Mucosa of rectum (tissue), 2 donors: ENCODE measurements around the gene DGKH.

Experiments
- H3K27ac ChIP-seq, 2 donors: one replicate each; pipeline ENCODE4 v1.7.0; 2013; ENCODE audit warnings: inconsistent platforms in 2 of 2, low read depth in 2 of 2, low read length in 2 of 2
- H3K27me3 ChIP-seq, 2 donors: one replicate each; pipeline ENCODE4 v1.7.0; 2013; ENCODE audit warnings: low read length in 2 of 2; ENCODE audit not compliant: control insufficient read depth in 2 of 2, insufficient read depth in 2 of 2
- H3K36me3 ChIP-seq, 2 donors: one replicate each; pipeline ENCODE4 v1.7.0; 2013; ENCODE audit warnings: low read length in 2 of 2; ENCODE audit not compliant: control insufficient read depth in 2 of 2, insufficient read depth in 2 of 2
- H3K4me1 ChIP-seq, 2 donors: one replicate each; pipeline ENCODE4 v1.7.0; 2013; ENCODE audit warnings: low read length in 2 of 2, mild to moderate bottlenecking in 1 of 2; ENCODE audit not compliant: control insufficient read depth in 2 of 2, insufficient read depth in 2 of 2
- H3K4me3 ChIP-seq, 2 donors: one replicate each; pipeline ENCODE4 v1.7.0; 2013; ENCODE audit warnings: low read length in 2 of 2
- H3K9ac ChIP-seq, 2 donors: one replicate each; pipeline ENCODE4 v1.7.0; 2013; ENCODE audit warnings: low read length in 2 of 2, low read depth in 1 of 2, mild to moderate bottlenecking in 1 of 2
- H3K9me3 ChIP-seq, 2 donors: one replicate each; pipeline ENCODE4 v1.7.0; 2013; ENCODE audit warnings: low read length in 2 of 2; ENCODE audit not compliant: control insufficient read depth in 2 of 2
- donor health status: healthy.
- donor health status: Normal muscosa, but diverticular disease.

The DGKH gene

DNA sequence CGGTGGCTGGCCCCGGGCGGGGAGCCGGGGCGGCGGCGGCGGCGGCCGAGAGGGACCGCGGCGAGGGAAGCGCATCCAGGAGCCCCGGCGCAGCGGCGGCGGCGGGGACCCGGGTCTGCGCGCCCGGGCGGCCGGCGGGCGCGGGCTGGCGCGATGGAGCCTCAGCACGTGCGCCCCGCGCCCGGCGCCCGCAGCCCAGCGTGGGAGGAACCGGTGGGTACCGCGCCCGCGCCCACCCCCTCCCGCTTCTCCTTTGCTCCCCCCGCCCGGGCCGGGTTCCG lies 7.8 kb upstream of the DGKH start:
- H3K4me1 ChIP-seq: peaks cover 5 to 14% of the 10 kb centered on the region in 2 donors
- H3K36me3 ChIP-seq: no peaks in the 10 kb centered on the region
- H3K27ac ChIP-seq: peak overlapping the region; percentile 93 to 95
- H3K9me3 ChIP-seq: no peaks in the 10 kb centered on the region
- no peaks in the 10 kb centered on the region for H3K27me3 ChIP-seq
- peak overlapping the region; percentile 81 to 88 for H3K4me3 ChIP-seq
- H3K9ac ChIP-seq: peak overlapping the region in 1 of 2 donors; percentile 80

- H3K9ac ChIP-seq: peak overlapping the region; percentile 71 to 80
These were observed 7.3 kb upstream of the DGKH start for GRCh38 chr13:42041011-42041683.

GRCh38 chr13:42041684-42042035 lies 6.8 kb upstream of the DGKH start:
- no peaks in the 10 kb centered on the region for H3K27me3 ChIP-seq
- no peaks in the 10 kb centered on the region for H3K9me3 ChIP-seq
- H3K36me3 ChIP-seq: no peaks in the 10 kb centered on the region
- H3K4me1 ChIP-seq: peaks cover 5 to 14% of the 10 kb centered on the region in 2 donors
- peak overlapping the region; percentile 73 to 83 for H3K27ac ChIP-seq
- H3K4me3 ChIP-seq: peak overlapping the region; percentile 81 to 88
- peak overlapping the region; percentile 71 to 80 for H3K9ac ChIP-seq

More at GRCh38 chr13:42041011-42041683, 7.3 kb upstream of the DGKH start:
- Histone ChIP-seq H3K27me3 (no peaks in the 10 kb centered on the region), H3K9me3 (no peaks in the 10 kb centered on the region), H3K4me1 (peaks cover 5 to 14% of the 10 kb centered on the region in 2 donors), H3K4me3 (peak overlapping the region; percentile 81 to 88), H3K36me3 (no peaks in the 10 kb centered on the region), H3K27ac (peak overlapping the region; percentile 73 to 83)

GRCh38 chr13:42043676-42044075 lies 4.8 kb upstream of the DGKH start:
- Histone ChIP-seq H3K9ac (no peak overlapping the region), H3K27ac (no peak overlapping the region), H3K4me1 (peaks cover 5 to 14% of the 10 kb centered on the region in 2 donors), H3K27me3 (no peaks in the 10 kb centered on the region), H3K9me3 (no peaks in the 10 kb centered on the region), H3K4me3 (no peak overlapping the region), H3K36me3 (no peaks in the 10 kb centered on the region)

DNA sequence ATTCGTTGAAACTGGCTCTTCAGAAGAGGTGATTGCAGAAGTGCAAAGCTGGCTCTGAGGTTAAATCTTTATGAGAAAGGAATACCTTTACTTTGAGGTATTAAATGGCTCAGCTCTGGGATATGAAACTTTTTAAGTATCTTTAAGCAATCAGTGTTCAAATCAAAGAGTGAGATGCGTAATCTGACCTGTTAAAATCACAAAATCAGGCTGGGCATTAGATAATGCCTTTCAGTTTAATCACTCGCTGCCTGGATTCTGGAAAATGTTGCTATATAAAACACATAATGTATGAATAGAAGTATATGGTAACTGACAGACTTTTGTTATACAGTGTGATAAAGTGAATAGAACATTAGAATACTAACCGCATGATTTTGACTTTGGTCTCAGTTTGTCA lies 2.0 kb upstream of the DGKH start:
- no peaks in the 10 kb centered on the region for H3K36me3 ChIP-seq

DNA sequence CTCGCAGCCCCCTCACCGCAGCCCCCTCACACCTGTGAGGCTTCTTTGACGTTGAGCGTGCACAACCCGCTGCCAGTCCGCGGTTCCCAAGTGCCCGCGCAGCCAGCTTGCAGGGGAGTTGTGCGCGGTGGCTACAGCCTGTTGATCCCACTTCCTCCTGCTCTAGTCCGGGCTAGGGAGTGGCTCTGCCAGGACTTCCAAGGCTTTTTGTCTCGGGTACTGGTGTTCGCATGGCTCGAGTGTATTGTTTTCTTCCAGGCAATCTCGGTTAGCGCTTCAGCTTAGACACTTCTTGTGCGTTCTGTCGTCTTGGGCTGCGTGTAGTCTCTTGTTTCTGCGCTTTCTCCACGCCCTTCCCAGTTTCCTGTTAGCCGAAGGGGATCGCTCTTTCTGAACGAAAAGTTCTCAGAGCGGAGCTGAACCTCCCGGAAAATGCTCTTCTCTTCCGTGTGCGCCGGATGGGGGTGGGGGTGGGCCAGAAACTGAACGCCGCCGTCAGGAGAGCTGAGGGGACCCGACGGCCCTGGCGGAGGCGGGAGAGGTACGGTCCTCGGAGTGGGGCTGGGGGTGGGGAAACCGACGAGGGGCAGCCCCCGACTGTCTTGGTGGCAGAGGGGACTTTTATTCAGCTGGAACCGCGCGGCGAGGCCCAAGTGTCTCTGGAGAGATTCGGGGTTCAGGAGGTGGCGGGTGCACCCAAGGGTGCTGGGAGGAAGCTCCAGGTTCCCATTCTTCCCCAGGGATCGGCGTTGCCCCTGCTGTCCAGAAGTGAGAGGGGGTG lies 697 bp upstream of the DGKH start:
- Histone ChIP-seq H3K9ac (peak overlapping the region; percentile 79 to 90), H3K27me3 (no peaks in the 10 kb centered on the region), H3K36me3 (no peaks in the 10 kb centered on the region)

More for the DNA sequence above, 2.0 kb upstream of the DGKH start:
- Histone ChIP-seq H3K4me1 (peaks cover 2 to 9% of the 10 kb centered on the region in 2 donors), H3K9me3 (no peaks in the 10 kb centered on the region), H3K4me3 (no peak overlapping the region), H3K27me3 (no peaks in the 10 kb centered on the region), H3K27ac (no peak overlapping the region), H3K9ac (no peak overlapping the region)

DNA sequence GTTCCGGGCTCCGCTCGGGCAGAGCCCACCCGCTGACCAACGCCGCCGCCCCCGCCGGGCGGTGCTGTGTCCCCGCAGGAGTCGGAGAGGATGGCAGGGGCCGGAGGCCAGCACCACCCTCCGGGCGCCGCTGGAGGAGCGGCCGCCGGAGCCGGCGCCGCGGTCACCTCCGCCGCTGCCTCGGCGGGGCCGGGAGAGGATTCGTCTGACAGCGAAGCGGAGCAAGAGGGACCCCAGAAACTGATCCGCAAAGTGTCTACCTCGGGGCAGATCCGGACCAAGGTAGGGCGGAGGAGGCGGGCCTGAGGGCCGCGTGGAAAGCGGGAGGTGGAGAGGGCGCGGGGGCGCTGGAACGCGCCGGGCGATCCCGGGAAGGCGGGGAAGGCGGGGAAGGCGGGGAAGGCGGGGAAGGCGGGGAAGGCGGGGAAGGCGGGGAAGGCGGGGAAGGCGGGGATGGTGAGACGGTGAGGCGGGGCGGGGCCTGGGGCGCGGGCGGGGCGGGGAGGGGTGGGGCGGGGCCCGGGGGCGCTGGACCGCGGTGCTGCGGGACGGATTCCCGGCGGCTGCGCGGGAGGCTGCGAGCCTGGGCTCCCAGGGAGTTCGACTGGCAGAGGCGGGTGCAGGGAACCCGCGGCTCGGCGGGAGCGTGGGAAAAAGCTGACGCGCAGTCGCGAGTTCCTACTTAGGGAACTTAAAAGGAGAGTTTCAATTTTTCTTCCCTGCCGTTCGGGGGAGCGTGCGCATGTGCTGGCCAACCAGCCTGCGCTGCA lies 421 bp downstream of the DGKH start:
- no peaks in the 10 kb centered on the region for H3K36me3 ChIP-seq
- peak overlapping the region; percentile 79 to 90 for H3K9ac ChIP-seq
- no peaks in the 10 kb centered on the region for H3K9me3 ChIP-seq

More for the DNA sequence above, 697 bp upstream of the DGKH start:
- Histone ChIP-seq H3K4me1 (peaks cover 0 to 3% of the 10 kb centered on the region in 2 donors), H3K9me3 (no peaks in the 10 kb centered on the region), H3K27ac (peak overlapping the region; percentile 89 to 93), H3K4me3 (peak overlapping the region; percentile 91 to 93)

DNA sequence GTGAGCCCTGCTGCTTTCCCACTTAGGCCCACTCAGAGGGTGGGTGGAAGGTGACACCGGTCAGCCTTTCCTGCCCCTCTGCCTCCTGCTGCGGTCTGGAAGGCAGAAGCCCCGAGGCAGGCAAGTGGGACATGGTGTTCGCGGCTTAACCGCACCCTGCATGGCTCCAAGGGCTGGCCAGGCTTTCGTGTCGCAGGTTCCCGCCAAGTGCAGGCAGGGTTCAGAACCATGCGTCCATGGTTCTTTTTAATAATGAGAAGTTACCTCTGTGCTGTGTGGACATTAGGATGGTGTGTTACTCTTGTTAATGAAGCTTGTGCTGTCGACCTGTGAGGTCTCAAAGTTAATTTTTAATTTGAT lies 986 bp downstream of the DGKH start:
- H3K4me1 ChIP-seq: peaks cover 0 to 3% of the 10 kb centered on the region in 2 donors
- no peaks in the 10 kb centered on the region for H3K9me3 ChIP-seq
- H3K4me3 ChIP-seq: peak overlapping the region; percentile 90 to 94
- no peaks in the 10 kb centered on the region for H3K36me3 ChIP-seq
- H3K27ac ChIP-seq: peak overlapping the region; percentile 54 to 68
- peak overlapping the region; percentile 36 to 81 for H3K9ac ChIP-seq
- H3K27me3 ChIP-seq: no peaks in the 10 kb centered on the region

More for the DNA sequence above, 421 bp downstream of the DGKH start:
- no peaks in the 10 kb centered on the region for H3K27me3 ChIP-seq
- H3K4me3 ChIP-seq: peak overlapping the region; percentile 91 to 94
- peaks cover 0 to 3% of the 10 kb centered on the region in 2 donors for H3K4me1 ChIP-seq
- H3K27ac ChIP-seq: peak overlapping the region; percentile 89 to 93

DNA sequence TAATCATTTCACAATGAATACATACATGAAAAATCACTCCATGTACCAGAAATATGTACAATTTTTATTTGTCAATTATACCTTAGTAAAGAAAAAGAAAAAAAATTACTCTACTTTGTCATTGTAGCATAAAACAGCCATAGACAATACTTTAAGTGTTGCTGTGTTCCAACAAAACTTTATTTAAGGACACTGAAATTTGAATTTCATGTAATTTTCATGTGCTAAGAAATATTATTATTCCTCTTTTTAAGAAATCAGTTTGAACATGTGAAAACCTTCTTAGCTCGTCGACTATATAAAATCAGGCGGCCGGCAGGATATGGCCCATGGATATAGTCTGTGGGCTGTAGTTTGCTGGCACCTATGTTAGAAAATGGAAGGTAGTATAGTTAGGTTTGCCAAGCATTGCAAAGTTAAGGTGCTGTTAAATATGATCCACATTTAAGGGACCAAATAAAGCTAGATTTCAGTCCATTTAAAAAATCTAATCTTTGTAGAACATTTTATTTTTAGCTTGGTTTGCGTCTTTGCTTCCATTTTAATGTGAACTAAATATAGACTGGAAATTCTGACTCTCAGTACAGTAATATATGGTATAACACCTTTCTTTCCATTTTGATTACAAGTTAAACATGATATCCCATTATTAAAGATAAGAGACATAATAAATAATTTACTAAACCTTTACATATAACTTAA lies 6.5 kb downstream of the DGKH start:
- Histone ChIP-seq H3K9ac (no peak overlapping the region), H3K36me3 (no peaks in the 10 kb centered on the region), H3K4me1 (no peaks in the 10 kb centered on the region), H3K27me3 (no peaks in the 10 kb centered on the region), H3K9me3 (no peaks in the 10 kb centered on the region), H3K4me3 (no peak overlapping the region), H3K27ac (no peak overlapping the region)
